HL-60 (cell line): ENCODE results near the gene RIN1.

Experiments
- DNase-seq, 2 experiments: peaks; one replicate each; pipeline ENCODE4 v3.0.0-alpha.2; 2010 to 2020; ENCODE audit warnings: low read depth in 1 of 2, low spot score in 1 of 2
- H3K27ac ChIP-seq: fragments of 250-450 bp; sonication (Bioruptor Pico); replicated peaks from 2 replicates; pipeline ENCODE4 v1.5.1; 2020; ENCODE audit warnings: mild to moderate bottlenecking, moderate library complexity
- H3K27me3 ChIP-seq: fragments of 250-450 bp; sonication (Bioruptor Pico); 2 replicates; pipeline ENCODE4 v1.5.1; 2021; ENCODE audit warnings: mild to moderate bottlenecking, moderate library complexity; ENCODE audit not compliant: insufficient read depth, poor library complexity, severe bottlenecking
- H3K4me3 ChIP-seq: replicated peaks from 2 replicates; pipeline ENCODE4 v1.5.1; 2011; ENCODE audit warnings: mild to moderate bottlenecking, control low read depth, low read length; ENCODE audit not compliant: insufficient read depth
- GABPA ChIP-seq: IDR thresholded peaks from 2 replicates; pipeline ENCODE4 v1.6.1; 2012; ENCODE audit warnings: low read depth
- POLR2AphosphoS5 ChIP-seq: IDR thresholded peaks from 2 replicates; pipeline ENCODE4 v1.6.1; 2012; ENCODE audit warnings: low read depth
- REST ChIP-seq: IDR thresholded peaks from 2 replicates; pipeline ENCODE4 v1.6.1; 2012; ENCODE audit warnings: low read depth; ENCODE audit not compliant: insufficient replicate concordance
- SPI1 ChIP-seq: IDR thresholded peaks from 2 replicates; pipeline ENCODE4 v1.6.1; 2012; ENCODE audit warnings: low read depth, mild to moderate bottlenecking, borderline replicate concordance
- TF ChIP-seq, protein P1 (sequence below): IDR thresholded peaks from one replicate; pipeline ENCODE4 v1.5.1; 2011; ENCODE audit warnings: low read length, control low read depth, inconsistent platforms; ENCODE audit not compliant: insufficient read depth

RIN1 gene

DNA sequence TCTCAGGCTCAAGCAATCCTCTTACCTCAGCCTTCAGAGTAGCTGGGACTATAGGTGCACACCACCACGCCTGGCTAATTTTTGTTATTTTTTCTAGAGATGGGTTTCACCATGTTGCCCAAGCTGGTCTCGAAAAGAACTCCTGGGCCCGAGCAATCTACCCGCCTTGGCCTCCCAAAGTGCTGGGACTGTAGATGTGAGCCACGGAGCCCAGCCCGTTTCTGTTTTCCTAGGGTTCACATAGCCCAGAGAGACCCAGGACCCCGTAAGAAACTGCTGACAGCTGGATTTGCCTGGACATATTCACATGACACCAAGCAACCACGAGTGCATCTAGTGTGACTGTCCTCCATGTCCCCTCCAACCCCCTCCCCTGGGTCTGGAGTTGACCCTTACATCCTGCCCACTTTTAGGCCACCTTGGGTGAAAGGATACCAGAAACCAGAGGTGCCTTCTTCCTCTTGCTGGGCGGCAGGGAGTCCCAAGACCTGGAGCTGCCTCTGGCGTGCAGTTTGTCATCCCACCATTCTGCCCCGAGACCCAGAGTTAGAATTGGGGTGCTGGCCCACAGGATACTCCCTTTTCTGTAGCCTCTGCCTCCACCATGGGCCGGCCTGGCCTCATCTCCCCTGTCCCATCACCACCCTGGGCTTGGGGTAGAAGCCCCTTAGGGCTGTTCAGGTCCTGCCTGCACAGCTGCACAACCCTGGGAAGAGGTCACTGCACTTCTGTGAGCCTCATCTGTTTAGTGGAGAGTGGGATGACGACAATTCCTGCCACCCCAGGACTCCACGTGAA is 3.7 kb upstream of the RIN1 start:
- H3K27ac ChIP-seq: no peak overlapping the region
- TF ChIP-seq GABPA (no peak), POLR2AphosphoS5 (no peak), SPI1 (no peak), REST (no peak)
- TF ChIP-seq, protein P1, sequence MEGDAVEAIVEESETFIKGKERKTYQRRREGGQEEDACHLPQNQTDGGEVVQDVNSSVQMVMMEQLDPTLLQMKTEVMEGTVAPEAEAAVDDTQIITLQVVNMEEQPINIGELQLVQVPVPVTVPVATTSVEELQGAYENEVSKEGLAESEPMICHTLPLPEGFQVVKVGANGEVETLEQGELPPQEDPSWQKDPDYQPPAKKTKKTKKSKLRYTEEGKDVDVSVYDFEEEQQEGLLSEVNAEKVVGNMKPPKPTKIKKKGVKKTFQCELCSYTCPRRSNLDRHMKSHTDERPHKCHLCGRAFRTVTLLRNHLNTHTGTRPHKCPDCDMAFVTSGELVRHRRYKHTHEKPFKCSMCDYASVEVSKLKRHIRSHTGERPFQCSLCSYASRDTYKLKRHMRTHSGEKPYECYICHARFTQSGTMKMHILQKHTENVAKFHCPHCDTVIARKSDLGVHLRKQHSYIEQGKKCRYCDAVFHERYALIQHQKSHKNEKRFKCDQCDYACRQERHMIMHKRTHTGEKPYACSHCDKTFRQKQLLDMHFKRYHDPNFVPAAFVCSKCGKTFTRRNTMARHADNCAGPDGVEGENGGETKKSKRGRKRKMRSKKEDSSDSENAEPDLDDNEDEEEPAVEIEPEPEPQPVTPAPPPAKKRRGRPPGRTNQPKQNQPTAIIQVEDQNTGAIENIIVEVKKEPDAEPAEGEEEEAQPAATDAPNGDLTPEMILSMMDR: no peak
- DNase-seq: no peak
- no peak overlapping the region for H3K4me3 ChIP-seq
- no peaks in the 10 kb centered on the region for H3K27me3 ChIP-seq

DNA sequence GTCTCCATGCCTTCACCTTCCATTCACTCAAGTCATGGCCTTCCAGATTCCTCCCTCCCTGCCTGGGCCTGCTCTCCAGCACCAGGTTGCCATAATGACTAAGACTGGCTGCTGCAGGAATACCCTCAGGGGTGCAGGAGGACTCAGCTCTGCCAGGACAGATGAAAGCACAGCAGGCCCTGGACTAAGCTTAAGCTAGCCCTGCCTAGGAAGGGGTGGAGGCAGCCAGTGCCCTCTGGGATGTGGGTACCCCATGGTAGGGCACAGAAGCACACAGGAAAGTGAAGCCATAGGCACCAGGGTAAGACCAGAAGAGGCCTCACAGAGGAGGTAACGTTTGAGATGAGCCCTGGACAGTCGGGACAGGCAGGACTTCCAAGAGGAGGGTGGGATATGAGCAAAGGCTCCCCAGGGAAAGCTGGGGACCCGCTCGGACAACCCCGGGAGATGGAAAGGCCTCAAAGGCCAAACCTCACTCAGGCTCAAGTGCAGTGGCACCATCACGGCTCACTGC is 3.0 kb upstream of the RIN1 start:
- TF ChIP-seq, protein P1: no peak
- TF ChIP-seq SPI1: no peak
- no peak for TF ChIP-seq GABPA
- TF ChIP-seq REST: no peak
- no peak for TF ChIP-seq POLR2AphosphoS5
- H3K27ac ChIP-seq: no peak overlapping the region
- no peak overlapping the region for H3K4me3 ChIP-seq
- no peaks in the 10 kb centered on the region for H3K27me3 ChIP-seq
- no peak for DNase-seq

- Histone ChIP-seq H3K27me3 (no peaks in the 10 kb centered on the region), H3K27ac (no peak overlapping the region), H3K4me3 (no peak overlapping the region)
- TF ChIP-seq SPI1: no peak
- no peak for TF ChIP-seq REST
- TF ChIP-seq GABPA: no peak
- TF ChIP-seq, protein P1: no peak
- TF ChIP-seq POLR2AphosphoS5: no peak
- no peak for DNase-seq
Measured at GRCh38 chr11:66338276-66339161, 2.3 kb upstream of the RIN1 start.
